ENCODE results near the gene LRRN2. TPM values are rescaled to one million over a fixed set of nuclear protein-coding genes. Genes with fewer than 3 reads are reported as not detected.

LRRN2 gene
- total and polyA plus RNA-seq, 9 of the 15 experiments (the other 6 are each of a cell fraction or from before 2014, with no cell fraction given), result 0.05 TPM; not detected in 8

DNA sequence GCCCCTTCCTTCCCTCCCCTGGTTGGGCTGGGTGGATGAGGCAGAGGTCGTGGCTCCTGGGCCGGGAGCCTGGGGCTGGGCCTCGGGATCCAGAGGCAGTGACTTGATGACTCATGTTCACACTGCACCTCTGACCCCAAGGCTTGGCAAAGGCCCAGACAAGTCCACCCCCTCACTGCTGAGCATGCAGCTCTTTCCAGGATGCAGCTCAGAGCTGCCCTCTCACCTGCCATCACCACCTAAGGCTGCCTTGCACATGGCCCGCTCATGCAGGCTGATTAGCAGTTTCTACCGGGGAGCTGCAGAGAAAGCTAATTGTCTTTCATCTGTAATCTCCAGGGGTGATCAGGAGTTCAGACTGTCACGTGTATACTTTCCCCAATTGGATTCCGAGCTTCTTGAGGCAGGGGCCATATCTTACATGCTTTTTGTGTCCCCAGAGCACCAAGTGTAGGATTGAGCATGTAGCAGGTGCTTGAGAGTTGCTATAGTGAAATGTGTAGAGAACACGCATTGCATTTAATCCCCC, 62.1 kb downstream of the LRRN2 start:
- no peaks in the 10 kb centered on the region for H3K79me2 ChIP-seq (ENCODE audit: control insufficient read depth, insufficient read depth, low read length)
- peaks cover 40 to 41% of the 10 kb centered on the region in 2 experiments for H3K4me1 ChIP-seq (replicated peaks in 1 of 2; ENCODE audit: control insufficient read depth in 2 of 2, insufficient read depth in 2 of 2, low read length in 2 of 2)
- 8% methylated on average over 8 of the region's 8 CpGs for WGBS (ENCODE audit: insufficient coverage, low coverage, missing lambda C conversion rate)
- H3K27ac ChIP-seq (ENCODE audit: extremely low read depth, low read depth, low read length), result no peak overlapping the region
- peak; percentile 90 to 95 (median 94) for DNase-seq (ENCODE audit: extremely low read depth in 1 of 4, low spot score in 3 of 4)
- peaks cover 14 to 29% of the 10 kb centered on the region in 2 experiments for H3K27me3 ChIP-seq (ENCODE audit: control insufficient read depth in 2 of 2, insufficient read depth in 2 of 2, low read length in 2 of 2)
- peak overlapping the region; percentile 6; the same call in 1 of the 2 replicates for H2AFZ ChIP-seq (ENCODE audit: low read depth, low read length)
- H3K4me2 ChIP-seq (ENCODE audit: insufficient read depth, low read length), result peak overlapping the region; percentile 17; the same call in 1 of the 2 replicates
- in situ Hi-C loops (cut with MboI) (no loop called here), intact Hi-C loops (cut with micrococcal nuclease) (loop anchor here (5.0 kb wide), 3 partner anchors 49 to 139 kb away; no protein-coding TSS in a partner anchor)
- H3K9ac ChIP-seq (ENCODE audit: insufficient read depth in 1 of 2, low read depth in 2 of 2, low read length in 2 of 2), result peak overlapping the region in 1 of 2 experiments; percentile 49; a peak in 2 of 4 replicates
- FAIRE-seq, result peak; percentile 91
- no peaks in the 10 kb centered on the region for H3K9me1 ChIP-seq (ENCODE audit: control insufficient read depth, insufficient read depth, low read length)
- ChIA-PET POLR2A (interaction anchor here (0.6 to 1.7 kb wide), 13 partner anchors 9 to 816 kb away, joined by 3 to 7 read pairs (median 4); partner anchors contain the start of gene MDM4), CTCF (ENCODE audit: low intra/inter-chr PET ratio) (interaction anchor here (1.6 to 2.0 kb wide), 2 partner anchors 140 to 184 kb away, joined by 4 to 5 read pairs; no protein-coding TSS in a partner anchor)
- H3K4me3 ChIP-seq, result no peak overlapping the region
- peak; percentile 85 for ATAC-seq
- H3K9me3 ChIP-seq (replicated peaks; ENCODE audit: control insufficient read depth, insufficient read depth, low read depth, low read length), result no peaks in the 10 kb centered on the region
- no TSS peak for BruUV-seq (replicated peaks)
- H4K20me1 ChIP-seq (replicated peaks; ENCODE audit: control insufficient read depth, insufficient read depth, low read length), result no peaks in the 10 kb centered on the region
- no peaks in the 10 kb centered on the region for H3K36me3 ChIP-seq (ENCODE audit: control insufficient read depth, insufficient read depth, low read length)
- TF ChIP-seq, protein P1, sequence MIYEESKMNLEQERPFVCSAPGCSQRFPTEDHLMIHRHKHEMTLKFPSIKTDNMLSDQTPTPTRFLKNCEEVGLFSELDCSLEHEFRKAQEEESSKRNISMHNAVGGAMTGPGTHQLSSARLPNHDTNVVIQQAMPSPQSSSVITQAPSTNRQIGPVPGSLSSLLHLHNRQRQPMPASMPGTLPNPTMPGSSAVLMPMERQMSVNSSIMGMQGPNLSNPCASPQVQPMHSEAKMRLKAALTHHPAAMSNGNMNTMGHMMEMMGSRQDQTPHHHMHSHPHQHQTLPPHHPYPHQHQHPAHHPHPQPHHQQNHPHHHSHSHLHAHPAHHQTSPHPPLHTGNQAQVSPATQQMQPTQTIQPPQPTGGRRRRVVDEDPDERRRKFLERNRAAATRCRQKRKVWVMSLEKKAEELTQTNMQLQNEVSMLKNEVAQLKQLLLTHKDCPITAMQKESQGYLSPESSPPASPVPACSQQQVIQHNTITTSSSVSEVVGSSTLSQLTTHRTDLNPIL (CRISPR knock-in tag; IDR thresholded peaks at IDR 0.05), result no peak
- TF ChIP-seq ZNF77 (CRISPR knock-in tag; IDR thresholded peaks at IDR 0.05), result no peak
- TF ChIP-seq SMARCA5 (IDR thresholded peaks at IDR 0.05), result no peak
- TF ChIP-seq CBX2 (IDR thresholded peaks at IDR 0.05; ENCODE audit: insufficient read depth, low read length, poor library complexity, severe bottlenecking), result no peak
- no peak for TF ChIP-seq MTA1 (IDR thresholded peaks at IDR 0.05; ENCODE audit: borderline replicate concordance)
- TF ChIP-seq RAD51 (IDR thresholded peaks at IDR 0.05; ENCODE audit: borderline replicate concordance, low read depth), result peak; percentile 68; the same call in 1 of the 2 replicates
- TF ChIP-seq EGR1 (conservative IDR thresholded peaks at IDR 0.05), result peak; percentile 96
- TF ChIP-seq ZNF384 (IDR thresholded peaks at IDR 0.05; ENCODE audit: low read depth, low read length), result no peak
- TF ChIP-seq, protein P2, sequence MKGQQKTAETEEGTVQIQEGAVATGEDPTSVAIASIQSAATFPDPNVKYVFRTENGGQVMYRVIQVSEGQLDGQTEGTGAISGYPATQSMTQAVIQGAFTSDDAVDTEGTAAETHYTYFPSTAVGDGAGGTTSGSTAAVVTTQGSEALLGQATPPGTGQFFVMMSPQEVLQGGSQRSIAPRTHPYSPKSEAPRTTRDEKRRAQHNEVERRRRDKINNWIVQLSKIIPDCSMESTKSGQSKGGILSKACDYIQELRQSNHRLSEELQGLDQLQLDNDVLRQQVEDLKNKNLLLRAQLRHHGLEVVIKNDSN (CRISPR knock-in tag; IDR thresholded peaks at IDR 0.05), result peak; percentile 78
- TF ChIP-seq ZNF133 (CRISPR knock-in tag; IDR thresholded peaks at IDR 0.05), result no peak
- TF ChIP-seq MCM5 (IDR thresholded peaks at IDR 0.05; ENCODE audit: low read depth), result no peak
- TF ChIP-seq LEF1 (IDR thresholded peaks at IDR 0.05), result peak; percentile 58; the same call in 1 of the 2 replicates
- peak; percentile 28; the same call in 1 of the 2 replicates for TF ChIP-seq ZEB2 (IDR thresholded peaks at IDR 0.05)

Data from K562 (cell line).